Psoas muscle (tissue), 8 donors: ENCODE data around the gene GALNT12. TPM values are rescaled to one million over a fixed set of nuclear protein-coding genes. Genes with fewer than 3 reads are reported as not detected.

Experiments
- ATAC-seq, 4 donors: fragments of 200-7000 bp; cut with Tn5 transposase; one replicate each; pipeline ENCODE4 v1.9.1; 2020; ENCODE audit warnings: moderate library complexity in 3 of 4, mild to moderate bottlenecking in 2 of 4
- DNase-seq, 2 donors: peaks; one replicate each; pipeline ENCODE4 v3.0.0-alpha.2; 2020
- H3K27ac ChIP-seq: fragments of 200-600 bp; one replicate; pipeline ENCODE4 v1.8.0; 2022
- H3K27me3 ChIP-seq, 3 donors: fragments of 200-600 bp in 1 of 3; one replicate each; pipeline versions ENCODE4 v1.6.1 to v1.8.0; 2013 to 2022; ENCODE audit warnings: low read length in 2 of 3, mild to moderate bottlenecking in 2 of 3, moderate library complexity in 1 of 3; ENCODE audit not compliant: insufficient read depth in 3 of 3
- H3K36me3 ChIP-seq, 2 donors: fragments of 200-600 bp in 1 of 2; one replicate each; pipeline versions ENCODE4 v1.6.1 to v1.8.0; 2013 to 2022; ENCODE audit warnings: low read depth in 1 of 2, mild to moderate bottlenecking in 1 of 2, moderate library complexity in 1 of 2; ENCODE audit not compliant: insufficient read depth in 1 of 2
- H3K4me1 ChIP-seq: fragments of 200-600 bp; one replicate; pipeline ENCODE4 v1.8.0; 2022
- H3K4me3 ChIP-seq: fragments of 200-600 bp; one replicate; pipeline ENCODE4 v1.8.0; 2022; ENCODE audit warnings: mild to moderate bottlenecking
- H3K9me3 ChIP-seq: fragments of 200-600 bp; one replicate; pipeline ENCODE4 v1.8.0; 2022
- WGBS, 3 donors: extraction: QIAGEN DNeasy Blood & Tissue Kit; methylation state at CpG; one replicate each; pipeline versions ENCODE4 v1.1.6 to v1.1.7; 2013; 5-methylcytosine and 5-hydroxymethylcytosine counted together
- intact Hi-C, 2 donors: fragments of 100-400 bp; cut with DNase I; formaldehyde crosslinking; loops; one replicate each; pipeline versions ENCODE4 v1.11.0 to v1.14.2; 2022
- polyA plus RNA-seq, 3 donors: library from polyadenylated mRNA; stranded (reverse); fragments of 200-250 nt; gene quantifications; one replicate each; pipeline ENCODE4 v1.2.3, GENCODE V29; 2013
- total RNA-seq, 4 donors: library from RNA; stranded (reverse); fragmentation: NEBNext Ultra II Directional in 2 of 4; extraction: Animal tissue kit (Norgen Biotek cat#: 25700) in 2 of 4; gene quantifications; one replicate each; pipeline versions ENCODE4 v1.2.1 to v1.2.4, GENCODE V29; 2021 to 2023
- TF ChIP-seq, protein P1 (sequence below): fragments of 200-600 bp; IDR thresholded peaks from one replicate; pipeline ENCODE4 v1.8.0; 2022; ENCODE audit warnings: antibody characterized with exemption
- donor health status: healthy with polysubstance abuse.
- donor health status: DM: no; HTN: no; CAD: no; lungs with moderate emphysema.
- donor health status: Bipolar disorder and iron deficiency.
- donor health status: healthy.
- donor health status: DM: yes; HTN: yes; CAD: no.
- donor health status: DM: no; HTN: no; CAD: no.
- donor health status: DM: no; HTN: no; CAD: no.
- donor health status: DM: yes; HTN: yes; CAD: no.

Gene GALNT12
- total and polyA plus RNA-seq, 7 donors = 0.12 to 0.32 (median 0.28) TPM; not detected in 1

DNA sequence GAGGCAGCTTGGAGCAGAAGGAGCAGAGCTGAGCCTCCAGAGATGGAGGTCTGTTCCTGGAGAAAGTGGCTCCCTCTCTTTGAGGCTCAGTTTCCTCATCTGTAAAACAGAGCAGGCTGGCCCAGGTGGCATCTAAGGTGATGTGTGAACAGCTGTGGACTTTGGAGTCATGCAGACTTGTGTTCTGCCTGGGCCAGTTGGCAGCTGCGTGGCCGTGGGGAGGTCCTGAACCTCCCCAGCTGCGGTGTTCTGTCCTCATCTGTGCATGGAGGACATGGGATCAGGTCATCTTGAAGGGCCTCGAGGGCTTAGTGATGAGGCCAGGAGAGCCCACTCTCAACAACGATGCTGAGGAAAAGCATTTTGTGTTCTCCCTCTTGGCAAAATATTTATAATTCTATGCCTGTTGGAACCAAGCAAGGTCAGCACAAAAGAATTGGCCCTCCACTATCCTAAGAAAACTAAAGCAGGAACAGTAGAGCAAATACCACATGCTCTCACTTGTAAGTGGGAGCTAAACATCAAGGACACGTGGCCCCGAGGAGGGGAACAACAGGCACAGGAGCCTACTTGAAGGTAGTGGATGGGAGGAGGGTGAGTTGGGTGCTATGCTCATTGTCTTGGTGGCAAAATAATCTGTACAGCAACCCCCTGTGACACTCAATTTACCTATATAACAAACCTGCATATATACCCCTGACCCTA, 73.0 kb downstream of the GALNT12 start:
- H3K9me3 ChIP-seq = no peaks in the 10 kb centered on the region
- peak in 3 of 4 donors; percentile 12 to 54 (median 30) for ATAC-seq
- no peak overlapping the region for H3K4me3 ChIP-seq
- peak in 1 of 2 donors; percentile 67 for DNase-seq
- no peak overlapping the region for H3K27ac ChIP-seq
- peaks cover 0 to 10% (median 2%) of the 10 kb centered on the region in 3 donors for H3K27me3 ChIP-seq
- H3K36me3 ChIP-seq = no peaks in the 10 kb centered on the region
- H3K4me1 ChIP-seq = no peaks in the 10 kb centered on the region
- 30 to 38% (median 30%) methylated on average over 7 of the region's 7 CpGs for WGBS, 3 donors
- TF ChIP-seq, protein P1, sequence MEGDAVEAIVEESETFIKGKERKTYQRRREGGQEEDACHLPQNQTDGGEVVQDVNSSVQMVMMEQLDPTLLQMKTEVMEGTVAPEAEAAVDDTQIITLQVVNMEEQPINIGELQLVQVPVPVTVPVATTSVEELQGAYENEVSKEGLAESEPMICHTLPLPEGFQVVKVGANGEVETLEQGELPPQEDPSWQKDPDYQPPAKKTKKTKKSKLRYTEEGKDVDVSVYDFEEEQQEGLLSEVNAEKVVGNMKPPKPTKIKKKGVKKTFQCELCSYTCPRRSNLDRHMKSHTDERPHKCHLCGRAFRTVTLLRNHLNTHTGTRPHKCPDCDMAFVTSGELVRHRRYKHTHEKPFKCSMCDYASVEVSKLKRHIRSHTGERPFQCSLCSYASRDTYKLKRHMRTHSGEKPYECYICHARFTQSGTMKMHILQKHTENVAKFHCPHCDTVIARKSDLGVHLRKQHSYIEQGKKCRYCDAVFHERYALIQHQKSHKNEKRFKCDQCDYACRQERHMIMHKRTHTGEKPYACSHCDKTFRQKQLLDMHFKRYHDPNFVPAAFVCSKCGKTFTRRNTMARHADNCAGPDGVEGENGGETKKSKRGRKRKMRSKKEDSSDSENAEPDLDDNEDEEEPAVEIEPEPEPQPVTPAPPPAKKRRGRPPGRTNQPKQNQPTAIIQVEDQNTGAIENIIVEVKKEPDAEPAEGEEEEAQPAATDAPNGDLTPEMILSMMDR = no peak
- intact Hi-C loops = no loop called here

DNA sequence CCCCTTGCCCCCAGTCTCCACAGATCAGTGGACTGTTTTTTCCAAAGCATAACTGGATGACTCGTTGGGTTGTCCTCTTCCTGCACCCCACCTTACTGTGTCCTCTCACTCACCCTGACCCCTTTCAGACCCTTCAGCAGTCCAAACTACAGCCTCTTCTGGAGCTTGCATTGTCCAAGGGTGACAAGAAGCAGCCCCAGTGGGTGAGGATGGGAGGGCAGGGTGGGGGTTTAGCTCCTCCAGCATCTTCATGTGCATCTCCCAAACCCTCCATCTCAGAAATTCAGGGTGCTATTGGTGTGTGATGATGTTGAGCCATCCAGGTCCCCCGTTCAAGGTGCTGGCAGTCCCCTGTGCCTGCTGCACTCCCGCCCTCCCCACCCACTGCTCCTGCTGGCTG, 73.9 kb downstream of the GALNT12 start:
- H3K9me3 ChIP-seq = no peaks in the 10 kb centered on the region
- H3K4me3 ChIP-seq = no peak overlapping the region
- peaks cover 0 to 10% (median 2%) of the 10 kb centered on the region in 3 donors for H3K27me3 ChIP-seq
- H3K4me1 ChIP-seq = no peaks in the 10 kb centered on the region
- DNase-seq (no peak), ATAC-seq (no peak)
- WGBS, 3 donors = 66 to 93% (median 83%) methylated on average over 3 of the region's 3 CpGs
- TF ChIP-seq, protein P1 = no peak
- H3K27ac ChIP-seq = no peak overlapping the region
- H3K36me3 ChIP-seq = no peaks in the 10 kb centered on the region
- intact Hi-C loops = no loop called here

DNA sequence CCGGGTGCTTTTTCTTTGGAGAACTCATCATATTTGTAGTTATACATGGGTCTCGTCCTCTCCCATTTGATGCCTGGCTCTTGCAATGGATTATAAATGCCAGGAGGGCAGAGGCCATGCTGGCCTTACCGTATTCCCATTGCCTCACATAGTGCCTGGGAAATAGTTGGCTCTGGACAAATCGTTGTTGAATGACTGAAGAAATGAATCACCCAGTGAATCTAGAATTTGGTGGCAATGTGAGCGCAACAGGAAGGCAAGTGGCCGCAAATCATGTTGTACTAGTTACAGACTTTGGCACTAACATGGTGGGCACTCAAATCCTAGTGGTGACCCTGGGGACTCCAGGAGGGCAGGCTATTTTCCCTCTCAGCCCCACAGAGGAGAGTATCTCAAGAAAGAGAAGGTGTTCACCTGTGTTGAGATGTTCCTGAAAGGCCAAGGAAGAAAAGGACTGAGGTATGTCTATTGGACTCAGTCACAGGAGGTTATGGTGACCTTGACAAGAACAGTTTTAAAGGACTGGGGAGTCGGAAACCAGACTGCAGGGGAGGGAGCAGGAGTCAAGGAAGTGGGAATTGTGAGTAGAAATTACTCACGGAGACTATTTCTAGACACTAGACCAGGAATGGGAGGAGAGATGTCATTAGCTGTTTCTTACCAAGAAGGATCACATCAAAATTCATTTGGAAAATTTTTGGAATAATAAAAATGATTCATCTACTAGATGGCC, 74.5 kb downstream of the GALNT12 start:
- H3K4me3 ChIP-seq = no peak overlapping the region
- DNase-seq = no peak
- intact Hi-C loops = no loop called here
- H3K9me3 ChIP-seq = no peaks in the 10 kb centered on the region
- H3K27ac ChIP-seq = peak overlapping the region; percentile 38
- peaks cover 0 to 10% (median 2%) of the 10 kb centered on the region in 3 donors for H3K27me3 ChIP-seq
- no peaks in the 10 kb centered on the region for H3K36me3 ChIP-seq
- TF ChIP-seq, protein P1 = no peak
- 61 to 75% (median 64%) methylated on average over 8 of the region's 8 CpGs for WGBS, 3 donors
- no peaks in the 10 kb centered on the region for H3K4me1 ChIP-seq
- peak in 1 of 4 donors; percentile 33 for ATAC-seq

DNA sequence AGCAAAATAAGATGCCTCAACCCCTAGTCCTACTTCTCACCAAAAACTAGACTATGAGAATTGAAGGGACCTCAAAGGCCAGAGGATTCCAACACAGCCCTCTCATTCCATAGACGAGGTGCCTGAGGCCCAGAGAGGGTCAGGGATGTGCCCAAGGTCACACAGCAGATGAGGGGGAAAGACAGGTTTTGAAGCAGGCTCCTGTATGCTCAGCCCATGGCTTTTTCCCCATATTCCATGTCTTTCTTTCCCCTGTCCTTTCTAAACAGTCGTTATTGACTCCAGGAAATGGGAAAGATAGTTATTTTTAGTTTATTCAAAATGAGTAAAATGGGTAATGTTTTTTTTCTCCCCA, 75.1 kb downstream of the GALNT12 start:
- peak in 1 of 4 donors; percentile 5 for ATAC-seq

More for the DNA sequence above, 75.1 kb downstream of the GALNT12 start:
- 33 to 63% (median 50%) methylated on average over 2 of the region's 2 CpGs for WGBS, 3 donors
- DNase-seq = no peak
- H3K4me3 ChIP-seq = no peak overlapping the region
- TF ChIP-seq, protein P1 = no peak
- no peaks in the 10 kb centered on the region for H3K36me3 ChIP-seq
- H3K27me3 ChIP-seq = peaks cover 0 to 10% (median 2%) of the 10 kb centered on the region in 3 donors
- H3K4me1 ChIP-seq = peaks cover under 1% of the 10 kb centered on the region
- peak overlapping the region; percentile 38 for H3K27ac ChIP-seq
- intact Hi-C loops = no loop called here
- no peaks in the 10 kb centered on the region for H3K9me3 ChIP-seq
